ENCODE data around the gene BEND5.

Gene BEND5

GRCh38 chr1:48687282-48688045 lies 89.2 kb downstream of the BEND5 start:
- no peak for TF ChIP-seq CTCF (IDR thresholded peaks at IDR 0.05; ENCODE audit: low read length, missing control alignments)
- no peak overlapping the region for H3K4me3 ChIP-seq (replicated peaks; ENCODE audit: low read depth, low read length)
- no peak for DNase-seq (ENCODE audit: low read depth)

- no peak for DNase-seq (ENCODE audit: low read depth)
- H3K4me3 ChIP-seq (replicated peaks; ENCODE audit: low read depth, low read length): no peak overlapping the region
- no peak for TF ChIP-seq CTCF (IDR thresholded peaks at IDR 0.05; ENCODE audit: low read length, missing control alignments)
These were observed 90.5 kb downstream of the BEND5 start for GRCh38 chr1:48686159-48686558.

- H3K4me3 ChIP-seq (replicated peaks; ENCODE audit: low read depth, low read length): no peak overlapping the region
- no peak for TF ChIP-seq CTCF (IDR thresholded peaks at IDR 0.05; ENCODE audit: low read length, missing control alignments)
- DNase-seq (ENCODE audit: low read depth): no peak
These were observed 92.3 kb downstream of the BEND5 start for GRCh38 chr1:48684381-48684780.

GRCh38 chr1:48683839-48684238 lies 92.9 kb downstream of the BEND5 start:
- no peak overlapping the region for H3K4me3 ChIP-seq (replicated peaks; ENCODE audit: low read depth, low read length)
- DNase-seq (ENCODE audit: low read depth): no peak
- TF ChIP-seq CTCF (IDR thresholded peaks at IDR 0.05; ENCODE audit: low read length, missing control alignments): no peak

GRCh38 chr1:48681476-48682305 lies 95.0 kb downstream of the BEND5 start:
- H3K4me3 ChIP-seq (replicated peaks; ENCODE audit: low read depth, low read length): no peak overlapping the region
- TF ChIP-seq CTCF (IDR thresholded peaks at IDR 0.05; ENCODE audit: low read length, missing control alignments): no peak
- peak; percentile 16 for DNase-seq (ENCODE audit: low read depth)

- DNase-seq (ENCODE audit: low read depth): no peak
- TF ChIP-seq CTCF (IDR thresholded peaks at IDR 0.05; ENCODE audit: low read length, missing control alignments): no peak
- H3K4me3 ChIP-seq (replicated peaks; ENCODE audit: low read depth, low read length): no peak overlapping the region
These were observed 96.2 kb downstream of the BEND5 start for GRCh38 chr1:48680411-48681035.

All from fibroblast of pulmonary artery (primary cell).